Measurements from ENCODE around the gene ZNF786.
A peak's percentile ranks its signal among the peaks of the same experiment; 100 is the strongest.

Gene ZNF786

GRCh38 chr7:149028346-149029109 is 62.0 kb downstream of the ZNF786 start, which contains the start of gene PDIA4:
Gene PDIA4, minus strand, starts transcription at chr7:149028505. Its CDS starts 97 bp downstream, at chr7:149028408.
- H3K4me3 ChIP-seq (ENCODE audit: low read length), result peak within 1 kb of the TSS; percentile 98
- no peak for TF ChIP-seq ZNF274 (IDR thresholded peaks at IDR 0.05; ENCODE audit: low read depth, low read length)

- H3K4me3 ChIP-seq (ENCODE audit: low read length), result peak overlapping the region; percentile 98
- no peak for TF ChIP-seq ZNF274 (IDR thresholded peaks at IDR 0.05; ENCODE audit: low read depth, low read length)
Observed at GRCh38 chr7:149027611-149028345, 62.7 kb downstream of the ZNF786 start.

GRCh38 chr7:149027055-149027454 is 63.5 kb downstream of the ZNF786 start:
- H3K4me3 ChIP-seq (ENCODE audit: low read length), result peak overlapping the region; percentile 98
- TF ChIP-seq ZNF274 (IDR thresholded peaks at IDR 0.05; ENCODE audit: low read depth, low read length), result no peak

GRCh38 chr7:149023662-149024061 is 66.9 kb downstream of the ZNF786 start:
- TF ChIP-seq ZNF274 (IDR thresholded peaks at IDR 0.05; ENCODE audit: low read depth, low read length), result no peak
- H3K4me3 ChIP-seq (ENCODE audit: low read length), result no peak overlapping the region

- TF ChIP-seq ZNF274 (IDR thresholded peaks at IDR 0.05; ENCODE audit: low read depth, low read length), result no peak
- no peak overlapping the region for H3K4me3 ChIP-seq (ENCODE audit: low read length)
Observed at GRCh38 chr7:149022756-149023360, 67.7 kb downstream of the ZNF786 start.

- no peak overlapping the region for H3K4me3 ChIP-seq (ENCODE audit: low read length)
- TF ChIP-seq ZNF274 (IDR thresholded peaks at IDR 0.05; ENCODE audit: low read depth, low read length), result no peak
Observed at GRCh38 chr7:149021725-149022062, 68.8 kb downstream of the ZNF786 start.

GRCh38 chr7:149020483-149020882 is 70.0 kb downstream of the ZNF786 start:
- no peak for TF ChIP-seq ZNF274 (IDR thresholded peaks at IDR 0.05; ENCODE audit: low read depth, low read length)

More at GRCh38 chr7:149020483-149020882, 70.0 kb downstream of the ZNF786 start:
- no peak overlapping the region for H3K4me3 ChIP-seq (ENCODE audit: low read length)

Measured in GM08714 (cell line).